Anterior cingulate cortex (tissue), 58 donors: Measurements from ENCODE around the gene SMIM43.

Experiments used
- DNase-seq, 58 donors: peaks; one replicate each; lab custom pipeline; 2025; lab: John Stamatoyannopoulos, UW

SMIM43 gene

GRCh38 chr4:121764702-121765367, at the start of gene SMIM43:
Gene SMIM43 (minus strand): TSS chr4:121765164. CDS start chr4:121765105, 59 bp downstream.
- peak in 2 of 58 donors; percentile 5 to 20 for DNase-seq

GRCh38 chr4:121814756-121815155, 49.8 kb upstream of the SMIM43 start:
- no peak for DNase-seq

- DNase-seq, result no peak
Observed at GRCh38 chr4:121811122-121811521, 46.2 kb upstream of the SMIM43 start.

- DNase-seq, result no peak
Observed at GRCh38 chr4:121806411-121806810, 41.4 kb upstream of the SMIM43 start.

GRCh38 chr4:121801715-121802075, 36.7 kb upstream of the SMIM43 start:
- DNase-seq, result no peak

GRCh38 chr4:121800961-121801714, 36.2 kb upstream of the SMIM43 start, which contains the start of gene EXOSC9:
Gene EXOSC9 (plus strand): TSS chr4:121801323. CDS start chr4:121801425, 102 bp downstream.
- peak in 57 of 58 donors; percentile 62 to 93 (median 84) for DNase-seq

- no peak for DNase-seq
Observed at GRCh38 chr4:121800638-121800960, 35.6 kb upstream of the SMIM43 start.

GRCh38 chr4:121799867-121800501, 35.0 kb upstream of the SMIM43 start:
- DNase-seq, result no peak

- DNase-seq, result no peak
Observed at GRCh38 chr4:121799208-121799823, 34.4 kb upstream of the SMIM43 start.

GRCh38 chr4:121796283-121796682, 31.3 kb upstream of the SMIM43 start:
- DNase-seq, result no peak

- DNase-seq, result no peak
Observed at GRCh38 chr4:121794505-121795188, 29.7 kb upstream of the SMIM43 start.

- no peak for DNase-seq
Observed at GRCh38 chr4:121792966-121793365, 28.0 kb upstream of the SMIM43 start.

GRCh38 chr4:121791481-121791880, 26.5 kb upstream of the SMIM43 start:
- DNase-seq, result no peak

GRCh38 chr4:121790976-121791375, 26.0 kb upstream of the SMIM43 start:
- DNase-seq, result no peak

GRCh38 chr4:121789960-121790829, 25.2 kb upstream of the SMIM43 start:
- no peak for DNase-seq

GRCh38 chr4:121789455-121789854, 24.5 kb upstream of the SMIM43 start:
- DNase-seq, result no peak

- no peak for DNase-seq
Observed at GRCh38 chr4:121788896-121789295, 23.9 kb upstream of the SMIM43 start.

GRCh38 chr4:121786221-121786620, 21.3 kb upstream of the SMIM43 start:
- DNase-seq, result no peak

- DNase-seq, result peak in 42 of 58 donors; percentile 4 to 79 (median 30)
Observed at GRCh38 chr4:121785479-121785878, 20.5 kb upstream of the SMIM43 start.

GRCh38 chr4:121784975-121785374, 20.0 kb upstream of the SMIM43 start:
- no peak for DNase-seq
